BJ (cell line): ENCODE measurements around the gene DNAH3. TPM values are rescaled to one million over a fixed set of nuclear protein-coding genes. Genes with fewer than 3 reads are reported as not detected.

Experiments used
- CTCF ChIA-PET: fragments of 350-600 bp; formaldehyde crosslinking; extraction: SDS; loops from one replicate; lab custom pipeline; 2021; ENCODE audit warnings: antibody characterized with exemption, inconsistent platforms; lab: Yijun Ruan, JAX
- POLR2A ChIA-PET: fragments of 300-600 bp; sonication (Branson Sonifier 250); formaldehyde crosslinking; extraction: SDS; loops from one replicate; lab custom pipeline; 2021; ENCODE audit warnings: antibody characterized with exemption; lab: Charles Lee
- DNase-seq: peaks from one replicate; pipeline ENCODE4 v3.0.0-alpha.2; 2011; ENCODE audit warnings: low read depth
- H3K27me3 ChIP-seq: 2 replicates; pipeline ENCODE4 v1.6.0; 2011; ENCODE audit warnings: low read length; ENCODE audit not compliant: control insufficient read depth, insufficient read depth
- H3K36me3 ChIP-seq: 2 replicates; pipeline ENCODE4 v1.5.1; 2011; ENCODE audit warnings: low read length; ENCODE audit not compliant: control insufficient read depth, insufficient read depth
- H3K4me3 ChIP-seq: 2 replicates; pipeline ENCODE4 v1.5.1; 2011; ENCODE audit warnings: low read depth, mild to moderate bottlenecking, control low read depth, low read length
- polyA plus RNA-seq: library from polyadenylated mRNA; depleted of rRNA; stranded (reverse); fragments of >200 nt; gene quantifications from 2 replicates; pipeline ENCODE4 v1.2.3, GENCODE V29; 2011
- TF ChIP-seq, protein P1 (sequence below): IDR thresholded peaks from 2 replicates; pipeline ENCODE4 v1.5.1; 2011; ENCODE audit warnings: low read depth, mild to moderate bottlenecking, control low read depth, inconsistent platforms, low read length, moderate library complexity; ENCODE audit not compliant: insufficient read depth

DNAH3 gene
- polyA plus RNA-seq, 1 experiment: not detected

- Histone ChIP-seq H3K36me3 (peaks cover under 1% of the 10 kb centered on the region; the same call in 1 of the 2 replicates), H3K4me3 (no peak overlapping the region), H3K27me3 (no peaks in the 10 kb centered on the region)
- CTCF ChIA-PET: no interaction called here
- TF ChIP-seq, protein P1, sequence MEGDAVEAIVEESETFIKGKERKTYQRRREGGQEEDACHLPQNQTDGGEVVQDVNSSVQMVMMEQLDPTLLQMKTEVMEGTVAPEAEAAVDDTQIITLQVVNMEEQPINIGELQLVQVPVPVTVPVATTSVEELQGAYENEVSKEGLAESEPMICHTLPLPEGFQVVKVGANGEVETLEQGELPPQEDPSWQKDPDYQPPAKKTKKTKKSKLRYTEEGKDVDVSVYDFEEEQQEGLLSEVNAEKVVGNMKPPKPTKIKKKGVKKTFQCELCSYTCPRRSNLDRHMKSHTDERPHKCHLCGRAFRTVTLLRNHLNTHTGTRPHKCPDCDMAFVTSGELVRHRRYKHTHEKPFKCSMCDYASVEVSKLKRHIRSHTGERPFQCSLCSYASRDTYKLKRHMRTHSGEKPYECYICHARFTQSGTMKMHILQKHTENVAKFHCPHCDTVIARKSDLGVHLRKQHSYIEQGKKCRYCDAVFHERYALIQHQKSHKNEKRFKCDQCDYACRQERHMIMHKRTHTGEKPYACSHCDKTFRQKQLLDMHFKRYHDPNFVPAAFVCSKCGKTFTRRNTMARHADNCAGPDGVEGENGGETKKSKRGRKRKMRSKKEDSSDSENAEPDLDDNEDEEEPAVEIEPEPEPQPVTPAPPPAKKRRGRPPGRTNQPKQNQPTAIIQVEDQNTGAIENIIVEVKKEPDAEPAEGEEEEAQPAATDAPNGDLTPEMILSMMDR: no peak
- POLR2A ChIA-PET: no interaction called here
- no peak for DNase-seq
These were observed 35.7 kb upstream of the DNAH3 start for GRCh38 chr16:21186326-21186691.

DNA sequence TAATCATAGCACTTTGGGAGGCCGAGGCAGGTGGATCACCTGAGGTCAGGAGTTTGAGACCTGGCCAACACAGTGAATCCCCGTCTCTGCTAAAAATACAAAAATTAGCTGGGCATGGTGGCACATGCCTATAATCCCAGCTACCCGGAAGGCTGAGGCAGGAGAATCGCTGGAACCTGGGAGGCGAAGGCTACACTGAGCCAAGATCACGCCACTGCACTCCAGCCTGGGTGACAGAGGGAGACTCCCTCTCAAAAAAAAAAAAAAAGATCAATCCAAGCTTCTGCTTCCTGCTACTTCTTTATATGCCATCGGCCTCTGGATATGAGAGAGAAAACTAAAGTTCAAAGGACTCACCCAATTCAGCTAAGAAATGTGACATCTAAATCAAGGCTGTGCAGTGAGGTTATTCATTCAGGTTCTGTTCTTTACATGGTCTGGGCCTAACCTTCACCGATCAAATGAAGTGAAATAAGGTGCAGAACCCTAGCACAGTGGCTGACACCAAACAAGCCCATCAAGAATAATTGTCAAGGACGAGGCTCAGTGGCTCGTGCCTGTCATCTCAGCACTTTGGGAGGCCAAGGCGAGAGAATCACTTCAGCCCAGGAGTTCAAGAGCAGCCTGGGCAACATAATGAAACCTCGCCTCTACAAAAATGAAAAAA lies 35.1 kb upstream of the DNAH3 start:
- DNase-seq: no peak
- no peak overlapping the region for H3K4me3 ChIP-seq
- H3K36me3 ChIP-seq: peaks cover 2% of the 10 kb centered on the region; the same call in 1 of the 2 replicates
- TF ChIP-seq, protein P1: no peak
- POLR2A ChIA-PET: no interaction called here
- CTCF ChIA-PET: interaction anchor here (0.8 kb wide), 1 partner anchor 115 kb away, joined by 5 read pairs; no protein-coding TSS in a partner anchor
- H3K27me3 ChIP-seq: no peaks in the 10 kb centered on the region

DNA sequence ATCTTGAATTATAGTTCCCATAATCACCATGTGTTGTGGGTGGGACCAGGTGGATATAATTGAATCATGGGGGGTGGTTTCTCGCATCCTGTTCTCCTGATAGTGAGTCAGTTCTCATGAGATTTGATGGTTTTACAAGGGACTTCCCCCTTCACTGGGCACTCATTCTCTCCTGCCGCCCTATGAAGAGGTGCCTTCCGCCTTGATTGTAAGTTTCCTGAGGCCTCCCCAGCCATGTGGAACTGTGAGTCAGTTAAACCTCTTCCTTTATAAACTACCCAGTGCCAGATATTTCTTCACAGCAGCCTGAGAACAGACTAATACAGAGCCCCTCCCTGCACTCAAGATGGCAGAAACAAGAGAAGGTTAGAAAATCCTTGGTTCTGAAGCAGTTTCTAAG lies 34.2 kb upstream of the DNAH3 start:
- no peak for DNase-seq
- Histone ChIP-seq H3K27me3 (no peaks in the 10 kb centered on the region), H3K36me3 (peaks cover 2% of the 10 kb centered on the region; the same call in 1 of the 2 replicates), H3K4me3 (no peak overlapping the region)
- TF ChIP-seq, protein P1: no peak
- ChIA-PET CTCF (no interaction called here), POLR2A (no interaction called here)

GRCh38 chr16:21183995-21184394 lies 33.3 kb upstream of the DNAH3 start:
- Histone ChIP-seq H3K4me3 (no peak overlapping the region), H3K36me3 (peaks cover 2% of the 10 kb centered on the region; the same call in 1 of the 2 replicates), H3K27me3 (no peaks in the 10 kb centered on the region)
- ChIA-PET CTCF (no interaction called here), POLR2A (no interaction called here)
- DNase-seq: no peak
- TF ChIP-seq, protein P1: no peak

GRCh38 chr16:21179983-21180365 lies 29.3 kb upstream of the DNAH3 start:
- ChIA-PET CTCF (interaction anchor here (1.8 kb wide), 1 partner anchor 120 kb away, joined by 4 read pairs; no protein-coding TSS in a partner anchor), POLR2A (no interaction called here)
- DNase-seq: no peak
- TF ChIP-seq, protein P1: no peak
- H3K4me3 ChIP-seq: no peak overlapping the region
- H3K36me3 ChIP-seq: peaks cover 2% of the 10 kb centered on the region; the same call in 1 of the 2 replicates
- no peaks in the 10 kb centered on the region for H3K27me3 ChIP-seq
